ENCODE measurements around the gene IL15RA.

The IL15RA gene

DNA sequence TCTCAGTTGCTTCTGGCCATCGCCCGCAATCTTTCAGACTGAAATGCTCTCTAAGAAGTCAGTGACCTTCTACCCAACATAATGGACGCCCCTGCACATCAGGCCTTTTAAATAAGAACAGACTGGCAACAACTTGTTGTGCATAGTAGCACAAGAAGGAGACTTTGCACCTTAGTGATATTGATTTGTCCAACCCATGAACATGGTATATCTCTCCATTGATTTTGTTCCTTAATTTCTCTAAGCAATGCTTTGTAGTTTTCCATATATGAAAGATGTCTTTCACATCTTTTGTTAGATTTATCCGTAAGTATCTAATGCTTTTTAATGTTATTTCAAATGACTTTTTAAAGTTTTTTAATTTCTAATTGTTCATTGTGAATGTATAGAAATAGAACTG is 4.3 kb downstream of the IL15RA start:
- H3K27ac ChIP-seq (ENCODE audit: low read depth, low read length), result no peak overlapping the region
- no peak overlapping the region for H3K9ac ChIP-seq (ENCODE audit: low read length in 5 of 5)
- H3K36me3 ChIP-seq (ENCODE audit: control insufficient read depth in 5 of 5, insufficient read depth in 5 of 5, low read length in 5 of 5), result peaks cover 0 to 5% (median 0%) of the 10 kb centered on the region in 5 donors
- H3K4me1 ChIP-seq (ENCODE audit: control insufficient read depth in 5 of 5, insufficient read depth in 5 of 5, low read length in 5 of 5), result peaks cover 3 to 40% (median 38%) of the 10 kb centered on the region in 5 donors
- H3K4me3 ChIP-seq (ENCODE audit: low read depth in 1 of 5, low read length in 5 of 5), result no peak overlapping the region
- no peaks in the 10 kb centered on the region for H3K9me3 ChIP-seq (ENCODE audit: control insufficient read depth in 5 of 5, low read length in 5 of 5)
- H3K27me3 ChIP-seq (ENCODE audit: control insufficient read depth in 5 of 5, insufficient read depth in 4 of 5, low read length in 5 of 5), result no peaks in the 10 kb centered on the region

DNA sequence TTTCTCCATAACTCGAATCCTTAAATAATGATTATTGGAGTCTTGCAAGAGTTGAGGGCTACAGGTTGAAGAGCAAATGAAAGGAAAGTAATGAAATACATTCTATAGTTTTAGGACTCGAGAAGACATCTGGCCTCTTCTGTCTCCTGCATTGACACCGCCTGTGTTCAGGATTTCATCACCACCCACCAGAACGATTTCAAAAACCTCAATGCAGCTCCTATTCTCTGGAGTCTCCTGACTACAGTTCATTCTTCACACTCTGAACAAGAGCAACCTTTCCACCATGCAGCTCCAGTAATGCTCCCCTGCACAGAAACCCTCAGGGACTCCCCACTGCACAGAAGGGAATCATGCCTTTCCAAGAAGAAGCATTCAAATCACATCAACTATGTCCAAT is 5.5 kb downstream of the IL15RA start:
- peak overlapping the region; percentile 82 for H3K27ac ChIP-seq (ENCODE audit: low read depth, low read length)
- H3K36me3 ChIP-seq (ENCODE audit: control insufficient read depth in 5 of 5, insufficient read depth in 5 of 5, low read length in 5 of 5), result peaks cover 0 to 5% (median 0%) of the 10 kb centered on the region in 5 donors

DNA sequence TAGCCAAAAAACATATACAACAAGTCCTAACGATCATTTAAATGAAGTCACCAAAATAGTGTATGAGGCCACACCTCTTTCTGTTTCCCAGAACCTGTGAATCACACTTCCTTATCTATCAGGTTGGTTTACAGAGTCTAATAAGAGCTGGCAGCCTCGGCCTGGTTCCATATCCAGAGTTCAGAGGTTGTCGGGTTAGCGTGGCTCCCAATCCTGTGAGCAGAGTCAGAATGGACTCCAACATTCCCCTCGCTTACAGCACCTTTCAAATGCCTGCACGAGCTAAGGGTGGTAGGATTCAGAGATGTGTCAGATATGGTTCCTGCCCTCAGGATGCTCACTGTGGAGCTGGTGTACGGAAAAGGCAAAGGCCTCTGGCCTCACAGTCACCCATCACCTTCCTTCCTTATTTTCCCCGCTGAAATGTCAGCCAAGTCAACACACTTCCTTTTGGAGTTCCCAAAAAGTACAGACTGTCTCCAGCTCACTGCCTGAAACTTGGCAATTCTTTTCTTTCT is 6.0 kb downstream of the IL15RA start:
- Histone ChIP-seq H3K9me3 (ENCODE audit: control insufficient read depth in 5 of 5, low read length in 5 of 5) (no peaks in the 10 kb centered on the region), H3K27me3 (ENCODE audit: control insufficient read depth in 5 of 5, insufficient read depth in 4 of 5, low read length in 5 of 5) (no peaks in the 10 kb centered on the region), H3K4me3 (ENCODE audit: low read depth in 1 of 5, low read length in 5 of 5) (peak overlapping the region in 1 of 5 donors; percentile 22), H3K27ac (ENCODE audit: low read depth, low read length) (peak overlapping the region; percentile 82), H3K4me1 (ENCODE audit: control insufficient read depth in 5 of 5, insufficient read depth in 5 of 5, low read length in 5 of 5) (peaks cover 3 to 32% (median 30%) of the 10 kb centered on the region in 5 donors), H3K9ac (ENCODE audit: low read length in 5 of 5) (peak overlapping the region in 3 of 5 donors; percentile 10 to 40 (median 30)), H3K36me3 (ENCODE audit: control insufficient read depth in 5 of 5, insufficient read depth in 5 of 5, low read length in 5 of 5) (peaks cover 0 to 5% (median 0%) of the 10 kb centered on the region in 5 donors)

More for the DNA sequence above, 5.5 kb downstream of the IL15RA start:
- peak overlapping the region in 2 of 5 donors; percentile 8 to 22 for H3K4me3 ChIP-seq (ENCODE audit: low read depth in 1 of 5, low read length in 5 of 5)
- no peaks in the 10 kb centered on the region for H3K9me3 ChIP-seq (ENCODE audit: control insufficient read depth in 5 of 5, low read length in 5 of 5)
- peaks cover 3 to 36% (median 34%) of the 10 kb centered on the region in 5 donors for H3K4me1 ChIP-seq (ENCODE audit: control insufficient read depth in 5 of 5, insufficient read depth in 5 of 5, low read length in 5 of 5)
- H3K27me3 ChIP-seq (ENCODE audit: control insufficient read depth in 5 of 5, insufficient read depth in 4 of 5, low read length in 5 of 5), result no peaks in the 10 kb centered on the region
- peak overlapping the region in 2 of 5 donors; percentile 30 to 40 for H3K9ac ChIP-seq (ENCODE audit: low read length in 5 of 5)

DNA sequence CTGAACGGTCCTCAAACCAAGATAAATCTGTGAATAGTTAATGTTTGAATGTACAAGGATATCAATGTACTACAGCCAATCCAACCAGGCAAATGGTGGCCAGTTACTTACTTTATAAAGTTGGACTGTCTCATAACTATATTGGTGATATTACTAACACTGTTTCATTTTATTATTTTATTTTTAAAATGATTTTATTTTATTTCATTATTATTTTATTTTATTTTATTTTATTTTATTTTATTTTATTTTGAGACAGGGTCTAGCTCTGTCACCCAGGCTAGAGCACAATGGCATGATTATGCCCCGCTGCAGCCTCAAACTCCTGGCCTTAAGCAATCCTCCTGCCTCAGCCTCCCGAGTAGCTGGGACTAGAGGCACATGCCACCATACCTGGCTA is 6.8 kb downstream of the IL15RA start:
- Histone ChIP-seq H3K27ac (ENCODE audit: low read depth, low read length) (peak overlapping the region; percentile 82), H3K27me3 (ENCODE audit: control insufficient read depth in 5 of 5, insufficient read depth in 4 of 5, low read length in 5 of 5) (no peaks in the 10 kb centered on the region), H3K4me1 (ENCODE audit: control insufficient read depth in 5 of 5, insufficient read depth in 5 of 5, low read length in 5 of 5) (peaks cover 5 to 30% (median 25%) of the 10 kb centered on the region in 5 donors), H3K9ac (ENCODE audit: low read length in 5 of 5) (no peak overlapping the region), H3K9me3 (ENCODE audit: control insufficient read depth in 5 of 5, low read length in 5 of 5) (no peaks in the 10 kb centered on the region), H3K36me3 (ENCODE audit: control insufficient read depth in 5 of 5, insufficient read depth in 5 of 5, low read length in 5 of 5) (peaks cover 0 to 12% (median 6%) of the 10 kb centered on the region in 5 donors), H3K4me3 (ENCODE audit: low read depth in 1 of 5, low read length in 5 of 5) (no peak overlapping the region)

DNA sequence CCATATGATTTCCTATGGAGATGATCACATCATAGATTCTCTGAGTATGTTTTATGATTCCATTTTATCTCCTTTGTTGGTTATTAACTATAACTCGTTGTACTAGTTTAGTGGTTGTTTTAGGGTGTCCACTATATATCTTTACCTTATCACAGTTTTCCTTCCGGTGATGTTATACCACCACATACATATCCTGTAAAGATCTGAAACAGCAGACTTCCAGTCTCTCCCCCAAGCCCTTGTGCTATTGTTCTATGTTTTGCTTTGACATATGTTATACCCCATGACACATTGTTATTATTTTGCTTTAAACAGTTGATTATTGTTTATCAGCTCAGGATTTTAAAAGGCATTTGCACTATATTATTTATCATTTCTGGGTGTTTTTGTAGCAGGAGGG is 7.3 kb downstream of the IL15RA start:
- Histone ChIP-seq H3K4me1 (ENCODE audit: control insufficient read depth in 5 of 5, insufficient read depth in 5 of 5, low read length in 5 of 5) (peaks cover 5 to 31% (median 25%) of the 10 kb centered on the region in 5 donors), H3K27ac (ENCODE audit: low read depth, low read length) (peak overlapping the region; percentile 19), H3K36me3 (ENCODE audit: control insufficient read depth in 5 of 5, insufficient read depth in 5 of 5, low read length in 5 of 5) (peaks cover 0 to 17% (median 9%) of the 10 kb centered on the region in 5 donors), H3K4me3 (ENCODE audit: low read depth in 1 of 5, low read length in 5 of 5) (no peak overlapping the region), H3K9ac (ENCODE audit: low read length in 5 of 5) (no peak overlapping the region), H3K9me3 (ENCODE audit: control insufficient read depth in 5 of 5, low read length in 5 of 5) (no peaks in the 10 kb centered on the region), H3K27me3 (ENCODE audit: control insufficient read depth in 5 of 5, insufficient read depth in 4 of 5, low read length in 5 of 5) (no peaks in the 10 kb centered on the region)

DNA sequence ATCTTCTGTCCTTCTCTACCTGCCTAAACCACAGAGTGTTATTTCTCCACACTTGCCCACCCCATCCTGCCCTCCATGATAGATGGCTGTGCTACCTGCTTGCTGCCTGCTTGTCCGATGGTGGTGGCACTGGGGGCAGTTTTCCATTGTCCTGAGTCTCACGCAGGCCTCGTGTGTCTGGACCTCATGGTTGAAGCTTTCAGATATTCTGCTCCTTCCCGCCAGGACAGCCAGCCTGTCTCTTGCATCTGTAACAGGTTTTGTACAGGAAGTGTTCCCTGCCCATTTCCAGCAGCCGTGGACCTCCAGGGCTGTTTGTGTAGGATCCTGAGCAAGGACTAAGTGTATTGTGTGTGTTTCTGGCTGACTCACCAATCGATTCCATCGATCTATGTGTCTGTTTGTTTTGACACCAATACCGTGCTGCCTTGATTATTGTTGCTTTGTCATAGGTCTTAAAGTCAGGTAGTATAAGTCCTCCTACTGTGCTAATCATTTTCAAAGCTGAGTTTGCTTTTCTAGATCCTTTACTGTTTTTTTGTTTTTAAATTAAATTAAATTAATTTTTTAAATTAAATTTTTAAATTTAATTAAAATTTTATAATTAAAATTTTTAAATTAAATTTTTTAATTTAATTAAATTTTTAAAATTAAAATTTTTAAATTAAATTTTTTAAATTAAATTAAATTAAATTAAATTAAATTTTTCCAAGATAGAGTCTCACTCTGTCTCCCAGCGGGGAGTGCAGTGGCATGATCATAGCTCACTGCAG is 8.5 kb downstream of the IL15RA start:
- Histone ChIP-seq H3K27me3 (ENCODE audit: control insufficient read depth in 5 of 5, insufficient read depth in 4 of 5, low read length in 5 of 5) (no peaks in the 10 kb centered on the region), H3K27ac (ENCODE audit: low read depth, low read length) (no peak overlapping the region), H3K4me3 (ENCODE audit: low read depth in 1 of 5, low read length in 5 of 5) (no peak overlapping the region), H3K36me3 (ENCODE audit: control insufficient read depth in 5 of 5, insufficient read depth in 5 of 5, low read length in 5 of 5) (peaks cover 0 to 24% (median 15%) of the 10 kb centered on the region in 5 donors), H3K9me3 (ENCODE audit: control insufficient read depth in 5 of 5, low read length in 5 of 5) (no peaks in the 10 kb centered on the region), H3K4me1 (ENCODE audit: control insufficient read depth in 5 of 5, insufficient read depth in 5 of 5, low read length in 5 of 5) (peaks cover 5 to 36% (median 26%) of the 10 kb centered on the region in 5 donors), H3K9ac (ENCODE audit: low read length in 5 of 5) (no peak overlapping the region)

DNA sequence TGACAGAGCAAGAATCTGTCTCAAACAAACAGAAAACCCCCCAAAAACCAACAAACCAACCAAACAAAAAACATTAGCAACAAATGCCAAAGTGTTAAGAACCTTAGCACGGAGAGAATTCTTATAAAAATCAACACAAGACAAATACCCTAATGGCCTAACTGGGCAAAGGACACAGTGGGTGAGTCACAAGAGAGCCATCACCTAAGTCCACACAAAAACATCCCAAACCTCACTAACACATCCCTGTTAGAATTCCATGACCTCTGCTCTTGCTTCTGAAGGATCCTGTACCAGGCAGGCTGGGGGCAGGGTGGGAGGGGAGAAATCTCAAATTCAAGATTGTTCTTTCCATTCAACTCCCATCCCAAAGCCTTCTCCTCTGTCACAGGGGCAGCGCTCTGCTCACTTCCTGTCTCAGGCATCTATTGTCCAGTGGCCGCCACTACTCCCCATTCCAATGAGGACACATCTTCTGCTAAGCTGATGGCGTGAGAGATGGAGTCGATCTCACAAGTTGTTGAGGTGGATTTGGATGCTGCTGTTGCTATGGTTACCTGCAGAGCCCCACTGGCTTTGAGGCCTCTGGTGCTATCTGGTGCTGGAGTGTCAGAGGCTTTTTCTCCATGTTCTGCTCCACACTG is 9.2 kb downstream of the IL15RA start:
- peaks cover 5 to 36% (median 26%) of the 10 kb centered on the region in 5 donors for H3K4me1 ChIP-seq (ENCODE audit: control insufficient read depth in 5 of 5, insufficient read depth in 5 of 5, low read length in 5 of 5)
- no peaks in the 10 kb centered on the region for H3K9me3 ChIP-seq (ENCODE audit: control insufficient read depth in 5 of 5, low read length in 5 of 5)
- no peak overlapping the region for H3K27ac ChIP-seq (ENCODE audit: low read depth, low read length)
- peaks cover 0 to 31% (median 21%) of the 10 kb centered on the region in 5 donors for H3K36me3 ChIP-seq (ENCODE audit: control insufficient read depth in 5 of 5, insufficient read depth in 5 of 5, low read length in 5 of 5)
- H3K4me3 ChIP-seq (ENCODE audit: low read depth in 1 of 5, low read length in 5 of 5), result no peak overlapping the region
- no peaks in the 10 kb centered on the region for H3K27me3 ChIP-seq (ENCODE audit: control insufficient read depth in 5 of 5, insufficient read depth in 4 of 5, low read length in 5 of 5)
- no peak overlapping the region for H3K9ac ChIP-seq (ENCODE audit: low read length in 5 of 5)

DNA sequence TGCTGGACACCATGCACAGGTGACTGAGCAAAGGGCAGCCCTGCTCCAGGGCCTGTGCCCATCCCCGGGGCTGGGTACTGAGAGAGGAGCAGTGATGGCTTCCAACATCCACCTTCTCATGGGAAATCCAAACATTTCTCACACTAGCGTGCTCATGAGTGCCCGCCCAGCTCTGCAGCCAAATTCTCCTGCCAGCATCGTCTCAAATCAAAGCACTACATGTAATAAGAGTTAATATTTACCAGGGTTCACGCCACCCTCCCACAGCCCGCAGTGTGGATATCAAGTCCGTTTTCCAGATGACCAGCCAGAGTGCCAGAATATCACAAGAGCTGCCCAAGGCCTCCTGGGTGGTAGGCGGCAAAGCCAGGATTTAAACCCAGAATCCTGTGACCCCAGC is 12.1 kb downstream of the IL15RA start:
- no peaks in the 10 kb centered on the region for H3K9me3 ChIP-seq (ENCODE audit: control insufficient read depth in 5 of 5, low read length in 5 of 5)
- H3K4me3 ChIP-seq (ENCODE audit: low read depth in 1 of 5, low read length in 5 of 5), result no peak overlapping the region
- H3K27ac ChIP-seq (ENCODE audit: low read depth, low read length), result no peak overlapping the region
- no peak overlapping the region for H3K9ac ChIP-seq (ENCODE audit: low read length in 5 of 5)
- no peaks in the 10 kb centered on the region for H3K27me3 ChIP-seq (ENCODE audit: control insufficient read depth in 5 of 5, insufficient read depth in 4 of 5, low read length in 5 of 5)
- H3K4me1 ChIP-seq (ENCODE audit: control insufficient read depth in 5 of 5, insufficient read depth in 5 of 5, low read length in 5 of 5), result peaks cover 0 to 18% (median 13%) of the 10 kb centered on the region in 5 donors
- peaks cover 0 to 55% (median 39%) of the 10 kb centered on the region in 5 donors for H3K36me3 ChIP-seq (ENCODE audit: control insufficient read depth in 5 of 5, insufficient read depth in 5 of 5, low read length in 5 of 5)

DNA sequence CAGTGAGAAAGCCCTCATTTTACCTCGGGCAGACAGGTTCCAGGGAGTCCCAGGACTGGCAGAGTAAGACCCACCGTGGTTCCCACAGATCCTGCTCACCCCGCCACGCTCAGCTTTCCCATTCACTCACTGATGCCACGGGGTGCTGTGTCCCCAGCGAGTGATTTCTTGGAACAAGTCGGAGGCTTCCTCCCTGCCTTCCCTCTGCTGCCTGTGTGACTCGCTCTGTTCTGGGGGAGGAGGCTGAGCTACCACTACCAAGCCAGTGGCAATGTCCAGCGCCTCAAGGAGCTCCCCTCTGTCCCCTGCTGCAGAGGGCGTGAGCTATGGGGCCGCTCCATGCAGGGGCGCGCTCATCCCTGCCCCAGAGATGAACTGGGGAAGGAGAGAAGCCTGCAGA is 12.6 kb downstream of the IL15RA start:
- Histone ChIP-seq H3K4me3 (ENCODE audit: low read depth in 1 of 5, low read length in 5 of 5) (no peak overlapping the region), H3K9ac (ENCODE audit: low read length in 5 of 5) (no peak overlapping the region), H3K9me3 (ENCODE audit: control insufficient read depth in 5 of 5, low read length in 5 of 5) (no peaks in the 10 kb centered on the region), H3K36me3 (ENCODE audit: control insufficient read depth in 5 of 5, insufficient read depth in 5 of 5, low read length in 5 of 5) (peaks cover 0 to 61% (median 45%) of the 10 kb centered on the region in 5 donors), H3K4me1 (ENCODE audit: control insufficient read depth in 5 of 5, insufficient read depth in 5 of 5, low read length in 5 of 5) (peaks cover 0 to 17% (median 13%) of the 10 kb centered on the region in 5 donors), H3K27ac (ENCODE audit: low read depth, low read length) (no peak overlapping the region), H3K27me3 (ENCODE audit: control insufficient read depth in 5 of 5, insufficient read depth in 4 of 5, low read length in 5 of 5) (no peaks in the 10 kb centered on the region)

DNA sequence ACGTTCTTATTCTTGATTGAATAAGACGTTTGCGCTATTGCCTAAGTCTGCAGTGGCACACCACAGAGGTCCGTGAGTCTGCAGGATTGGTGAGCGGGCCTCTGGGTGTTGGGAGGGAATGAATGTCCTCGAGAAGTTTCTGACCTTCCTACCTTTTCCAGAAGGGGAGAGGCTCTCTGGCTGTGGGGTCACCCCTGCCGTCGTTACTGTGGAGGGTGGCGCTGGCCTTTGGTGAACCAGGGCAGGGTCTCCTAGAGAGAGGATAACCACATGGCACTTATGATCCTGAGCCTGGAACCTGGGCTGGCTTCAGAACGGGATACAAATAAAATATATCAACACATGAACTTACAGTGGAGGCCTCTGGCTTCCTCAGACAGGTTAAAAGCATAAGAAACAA is 13.8 kb downstream of the IL15RA start:
- no peak overlapping the region for H3K9ac ChIP-seq (ENCODE audit: low read length in 5 of 5)
- H3K36me3 ChIP-seq (ENCODE audit: control insufficient read depth in 5 of 5, insufficient read depth in 5 of 5, low read length in 5 of 5), result peaks cover 0 to 70% (median 52%) of the 10 kb centered on the region in 5 donors
- no peaks in the 10 kb centered on the region for H3K27me3 ChIP-seq (ENCODE audit: control insufficient read depth in 5 of 5, insufficient read depth in 4 of 5, low read length in 5 of 5)
- peaks cover 0 to 17% (median 13%) of the 10 kb centered on the region in 5 donors for H3K4me1 ChIP-seq (ENCODE audit: control insufficient read depth in 5 of 5, insufficient read depth in 5 of 5, low read length in 5 of 5)
- no peak overlapping the region for H3K4me3 ChIP-seq (ENCODE audit: low read depth in 1 of 5, low read length in 5 of 5)
- no peaks in the 10 kb centered on the region for H3K9me3 ChIP-seq (ENCODE audit: control insufficient read depth in 5 of 5, low read length in 5 of 5)
- H3K27ac ChIP-seq (ENCODE audit: low read depth, low read length), result no peak overlapping the region

Data from subcutaneous abdominal adipose tissue (tissue), 5 donors.